Right renal cortex interstitium (tissue), 3 donors: Measurements from ENCODE around the gene TNFAIP8. TPM values are rescaled to one million over a fixed set of nuclear protein-coding genes. Genes with fewer than 3 reads are reported as not detected.

Experiments used
- DNase-seq, 3 donors: peaks; one replicate each; pipeline ENCODE4 v3.0.0-alpha.2; 2013; ENCODE audit warnings: low read depth in 3 of 3, low spot score in 2 of 3
- polyA plus RNA-seq, 3 donors: library from polyadenylated mRNA; unstranded; fragments of 120-200 nt; gene quantifications; one replicate each; pipeline ENCODE4 v1.2.1, GENCODE V29; 2013; ENCODE audit not compliant: insufficient read length in 3 of 3

TNFAIP8 gene
- polyA plus RNA-seq, 3 donors, result 24.0 to 29.9 (median 28.3) TPM

DNA sequence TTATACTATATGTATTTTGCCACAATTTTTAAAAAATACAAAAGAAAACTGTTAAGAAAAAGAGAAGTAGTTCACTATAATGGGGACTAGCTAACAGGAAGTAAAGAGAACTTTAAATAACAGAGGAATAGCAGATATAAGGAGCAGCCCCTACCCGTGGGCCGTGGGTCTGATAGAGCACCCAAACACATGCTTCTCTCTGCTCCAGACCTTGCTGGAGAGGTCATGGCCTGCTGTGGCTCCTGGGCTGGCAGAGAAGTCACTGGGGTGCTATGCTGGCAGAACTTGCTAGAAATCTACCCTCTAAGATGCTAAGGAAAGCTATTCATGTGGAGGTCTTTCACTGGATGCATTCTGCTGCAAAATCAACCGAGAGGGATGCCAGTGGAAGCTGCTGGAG lies 10.0 kb upstream of the TNFAIP8 start:
- no peak for DNase-seq

DNA sequence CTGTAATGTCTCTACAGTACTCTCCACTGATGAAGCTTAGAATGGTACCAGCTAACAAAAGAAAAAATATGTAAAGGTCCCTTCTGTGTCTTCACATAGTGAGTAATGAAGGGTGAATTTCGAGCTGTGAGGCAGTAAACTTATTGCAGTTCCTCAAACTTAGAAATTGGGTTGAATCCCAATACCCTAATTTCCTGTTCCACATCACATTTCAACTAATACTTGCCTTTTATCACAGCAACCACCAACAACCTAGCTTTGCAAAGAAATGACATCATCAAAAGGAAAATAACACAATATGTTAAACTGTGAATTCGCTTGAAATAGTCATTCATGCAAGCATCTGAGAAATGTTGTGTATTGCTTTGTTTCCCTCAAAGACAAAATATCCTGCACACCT lies 9.4 kb upstream of the TNFAIP8 start:
- DNase-seq, result no peak

DNA sequence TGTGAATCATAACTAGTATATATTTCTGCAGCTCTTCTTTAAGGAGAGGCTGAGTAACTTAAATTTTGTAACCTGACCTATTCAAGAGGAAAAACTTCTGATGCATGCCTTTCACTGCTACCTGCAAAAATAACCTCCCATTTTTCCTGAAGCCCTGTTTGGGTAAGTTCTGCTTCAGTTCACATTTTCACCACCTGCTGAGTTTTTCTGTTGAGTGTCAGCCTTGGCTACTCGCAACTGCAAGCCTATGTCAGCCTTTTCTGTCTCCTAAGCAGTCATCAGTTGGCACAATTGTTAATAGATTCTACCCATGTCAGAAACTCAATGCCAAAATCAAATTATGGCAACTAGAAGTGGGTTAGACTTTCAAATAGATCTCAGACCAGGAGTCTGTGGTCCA lies 8.2 kb upstream of the TNFAIP8 start:
- no peak for DNase-seq

DNA sequence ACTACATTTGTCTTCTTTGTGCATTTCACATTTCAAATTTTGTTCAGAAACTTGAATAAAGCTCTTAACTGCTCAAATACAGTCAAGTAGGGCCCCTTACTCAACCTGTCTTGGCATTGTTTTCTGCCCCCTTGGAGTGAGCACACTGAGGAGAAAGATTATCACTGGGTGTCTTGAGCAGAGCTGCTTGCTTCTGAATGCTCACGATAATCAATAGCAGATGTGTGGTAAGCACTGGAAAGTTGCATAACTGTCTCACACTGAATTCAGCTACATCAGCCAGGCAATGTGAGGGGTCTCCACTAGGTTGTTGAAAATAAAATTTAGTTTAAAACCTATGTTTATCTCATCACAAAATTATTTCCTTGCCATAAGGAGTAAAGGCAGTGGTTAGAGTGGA lies 7.8 kb upstream of the TNFAIP8 start:
- DNase-seq, result no peak

DNA sequence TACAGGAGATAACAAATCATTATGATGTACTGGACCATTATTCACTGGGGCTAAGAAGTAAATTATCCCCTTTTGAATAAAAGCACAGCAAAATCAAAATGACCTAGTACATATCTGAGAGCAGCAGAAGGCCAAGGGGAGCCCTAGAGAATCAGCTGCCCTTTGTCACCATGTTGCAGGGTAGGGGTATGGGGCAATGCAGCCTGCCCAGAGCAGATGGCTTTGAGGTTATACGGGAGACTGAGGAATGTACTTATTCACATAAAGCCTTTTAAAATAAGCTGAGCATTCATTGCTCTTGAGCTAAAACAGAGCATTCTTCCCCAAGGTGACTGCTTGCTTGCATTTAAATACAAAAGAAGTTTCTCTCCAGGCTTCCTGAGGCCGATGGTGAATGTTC lies 2.6 kb upstream of the TNFAIP8 start:
- no peak for DNase-seq

DNA sequence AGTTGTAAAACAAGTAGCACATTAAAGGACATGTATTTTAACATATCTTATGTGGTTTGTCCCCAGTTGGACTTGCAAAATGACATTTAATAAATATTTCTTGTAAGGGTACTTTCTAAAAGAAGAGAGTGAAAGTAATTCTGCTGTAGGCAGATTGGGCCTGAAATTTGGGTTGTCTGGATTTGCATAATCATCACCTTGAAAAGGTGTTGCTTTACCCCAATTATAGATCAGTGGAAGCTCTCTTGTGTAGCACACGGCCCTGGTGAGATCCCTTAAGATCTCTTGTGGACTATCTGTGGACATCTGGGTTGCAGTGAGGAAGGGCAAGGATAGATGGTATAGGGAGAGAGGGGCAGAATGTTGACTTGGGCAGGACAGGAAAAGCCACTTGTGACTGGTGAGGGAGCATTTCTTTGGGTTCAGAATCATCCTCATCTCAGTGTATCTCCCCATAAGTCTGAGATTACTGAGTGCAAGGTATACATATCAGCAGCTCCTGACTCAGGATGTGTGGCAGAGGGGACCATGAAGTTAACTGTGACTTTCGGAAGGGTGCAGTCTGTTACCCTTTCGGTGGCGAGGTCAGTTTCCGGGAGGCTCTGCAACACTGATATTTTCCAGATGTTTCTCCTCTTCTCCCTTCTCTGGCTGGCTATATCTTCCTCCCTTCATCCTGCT lies 2.0 kb upstream of the TNFAIP8 start:
- DNase-seq, result no peak

DNA sequence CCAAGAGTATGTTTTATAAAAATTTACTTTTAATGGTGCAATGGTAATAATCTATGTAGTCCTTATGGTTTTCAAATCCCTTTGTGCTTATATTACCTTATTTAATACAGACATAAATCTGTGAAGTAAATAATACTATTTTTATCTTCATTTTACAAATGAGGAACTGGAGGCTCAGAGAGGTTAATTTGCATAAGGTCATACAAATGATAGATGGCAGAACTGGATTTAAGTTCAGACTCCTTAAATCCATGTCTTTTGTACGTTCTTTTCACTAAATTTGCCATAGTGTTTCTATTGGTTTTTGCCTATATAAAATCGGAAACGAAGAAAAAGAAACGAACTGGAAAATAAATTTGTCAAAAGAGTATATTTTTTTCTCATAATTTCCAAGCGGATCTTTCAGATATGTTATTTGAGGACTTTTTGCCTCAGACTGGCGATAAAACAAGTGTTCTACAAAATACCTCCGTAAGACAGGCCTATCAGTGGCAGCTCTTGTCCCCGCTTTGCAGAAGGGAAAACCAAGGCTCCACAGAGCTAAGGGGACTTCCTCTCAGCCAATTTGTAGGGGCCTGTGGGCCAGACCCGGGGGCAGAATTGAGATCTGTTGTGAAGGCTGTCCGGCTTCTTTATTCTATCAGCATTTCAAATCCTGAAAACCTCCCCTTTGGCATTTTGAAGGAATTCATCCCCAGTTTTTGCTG lies 1.1 kb upstream of the TNFAIP8 start:
- DNase-seq, result no peak

DNA sequence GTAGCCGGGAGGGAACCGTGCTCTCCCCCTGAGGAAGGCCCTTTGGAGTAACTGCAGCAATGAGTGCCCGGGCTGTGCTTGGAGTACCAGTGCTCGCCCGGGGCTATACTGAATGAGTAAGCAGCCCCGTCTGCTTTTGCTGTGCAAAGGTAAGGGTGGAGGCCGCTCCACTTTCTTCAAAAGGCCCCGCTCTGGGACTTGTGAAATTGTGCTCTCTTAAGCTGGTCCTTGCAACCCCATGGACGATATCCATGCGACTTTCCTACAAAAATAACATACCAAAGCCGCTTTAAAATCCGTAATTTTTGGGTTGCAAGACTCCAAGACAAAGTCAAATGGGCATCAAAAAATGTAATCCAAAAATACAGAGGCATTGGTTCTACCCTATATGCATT lies 578 bp upstream of the TNFAIP8 start:
- DNase-seq, result no peak

DNA sequence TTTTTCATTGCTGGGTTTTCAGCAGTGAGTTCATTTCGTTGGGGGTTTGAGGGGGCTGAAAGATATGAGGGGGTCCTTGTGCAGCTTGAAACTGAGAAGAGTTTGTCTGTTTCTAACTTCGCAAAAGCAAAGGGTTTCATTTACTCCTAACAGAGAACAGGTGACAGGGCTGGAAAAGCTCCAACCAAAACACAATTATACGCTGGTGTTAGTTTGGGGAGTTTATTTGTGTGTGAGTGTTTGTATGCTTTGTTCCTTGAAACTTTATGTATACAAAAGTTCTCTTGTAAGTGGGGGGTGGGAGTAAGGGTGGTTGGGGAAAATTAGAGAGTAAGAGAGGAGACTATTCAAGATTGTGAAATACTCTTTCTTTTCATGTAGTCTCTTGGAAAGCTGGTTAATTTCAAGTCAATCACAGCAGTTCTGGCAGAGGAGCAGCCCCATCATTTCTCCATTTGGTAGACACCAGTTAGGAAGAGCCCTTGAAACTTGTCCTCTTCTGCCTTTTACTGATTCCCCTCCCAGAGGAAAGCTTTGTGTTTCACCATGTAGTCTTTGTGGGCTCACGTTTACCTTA lies 881 bp downstream of the TNFAIP8 start:
- no peak for DNase-seq

DNA sequence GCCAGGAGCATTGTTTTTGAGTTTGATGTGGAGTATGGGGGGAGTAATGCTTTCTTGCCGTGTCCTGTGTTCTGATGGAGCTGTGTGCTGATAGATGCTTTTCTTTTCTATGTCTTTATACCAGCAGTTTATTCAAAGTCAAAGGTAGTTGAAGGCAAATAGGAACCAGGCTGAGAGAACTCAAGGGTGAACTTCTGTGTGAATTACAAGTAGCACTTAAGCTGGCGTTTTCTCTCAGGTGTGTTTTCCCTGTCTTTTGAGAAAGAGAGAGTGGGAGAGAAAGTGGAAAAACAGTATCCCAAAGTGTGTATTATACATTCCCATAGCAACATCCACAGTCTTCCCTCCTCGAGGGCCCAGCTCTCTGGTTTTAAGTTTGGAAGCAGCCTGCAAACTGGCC lies 1.5 kb downstream of the TNFAIP8 start:
- DNase-seq, result no peak

DNA sequence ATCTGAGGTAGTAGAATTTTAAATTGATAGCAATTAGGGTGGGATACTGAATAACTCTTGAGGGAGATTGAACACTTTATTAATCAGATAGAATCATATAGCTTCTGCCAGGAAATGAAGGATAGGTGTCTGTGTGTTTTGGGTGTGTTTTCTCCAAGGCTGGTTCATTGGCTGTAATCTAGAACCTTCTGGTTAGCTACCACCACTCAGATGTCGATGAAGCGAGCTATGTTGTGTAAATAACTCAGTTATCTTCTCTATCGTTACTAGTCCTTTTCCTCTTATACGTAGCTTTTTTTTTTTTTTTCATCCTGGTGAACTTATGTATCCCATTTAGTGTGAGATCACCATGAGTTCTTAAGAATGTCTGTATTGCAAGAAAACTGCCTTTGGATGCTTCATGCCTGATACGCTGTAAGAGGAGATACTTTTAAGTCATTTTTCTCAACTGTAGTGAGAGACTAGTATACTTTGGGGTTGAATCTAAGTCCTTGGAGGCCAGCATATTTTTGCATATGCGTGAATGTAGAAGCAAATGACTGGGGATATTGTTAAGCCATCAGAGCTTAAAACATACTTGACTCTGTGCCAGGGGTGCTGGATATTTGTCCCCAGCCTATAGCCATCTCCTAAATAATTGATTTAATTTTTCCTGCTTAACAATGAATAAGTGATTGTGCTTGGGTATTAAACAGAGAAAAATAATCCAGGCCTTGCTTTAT lies 2.1 kb downstream of the TNFAIP8 start:
- DNase-seq, result no peak

DNA sequence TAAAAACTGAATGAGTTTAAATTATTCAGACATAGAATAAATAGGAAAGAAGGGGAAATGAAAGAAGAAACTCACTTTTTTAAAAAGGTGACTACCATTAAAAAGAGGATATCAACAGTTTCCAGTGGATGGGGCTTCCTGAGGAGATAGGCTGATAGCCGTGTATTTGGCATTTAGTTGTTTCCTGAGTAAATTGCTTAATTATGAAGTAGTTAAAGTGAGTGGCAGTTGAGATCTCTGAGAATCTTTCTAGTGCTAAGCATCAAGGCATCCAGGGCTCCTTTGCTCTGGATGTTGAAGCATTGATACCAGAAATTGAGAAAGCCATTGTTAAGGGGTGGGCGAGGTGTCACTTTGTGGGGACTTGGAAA lies 2.7 kb downstream of the TNFAIP8 start:
- DNase-seq, result no peak

DNA sequence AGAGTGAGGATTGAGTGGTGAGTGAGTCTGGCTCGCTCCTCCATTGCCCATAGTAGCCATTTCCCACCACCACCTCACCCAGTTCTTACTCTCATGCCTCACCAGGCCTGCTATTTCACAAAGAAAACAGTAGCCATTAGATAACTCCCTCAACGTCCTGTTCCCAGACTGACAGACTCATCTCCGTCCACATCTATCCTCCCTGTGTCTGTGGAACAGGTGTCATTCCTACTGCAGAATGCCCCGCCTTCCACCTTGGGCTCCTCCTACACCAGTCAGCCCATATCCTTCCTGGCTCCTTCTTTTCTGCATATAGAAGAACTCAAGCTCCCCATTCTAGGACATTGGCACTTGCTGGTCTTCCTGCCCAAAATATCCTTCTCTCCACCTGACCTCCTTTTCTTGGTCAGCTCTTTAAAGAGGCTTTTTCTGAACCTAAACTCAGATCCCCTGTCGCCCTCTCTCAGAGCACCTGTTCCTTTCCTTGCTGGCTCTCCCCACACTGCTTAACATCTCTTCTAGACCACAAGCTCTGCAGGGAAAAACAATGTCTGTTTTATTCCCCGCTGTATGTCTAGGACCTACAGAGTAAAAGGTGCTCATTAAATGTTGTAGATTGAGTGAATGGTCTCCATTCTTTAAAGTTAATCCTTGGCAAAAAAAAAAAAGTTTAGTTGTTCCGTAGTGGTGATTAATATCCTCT lies 3.2 kb downstream of the TNFAIP8 start:
- no peak for DNase-seq

DNA sequence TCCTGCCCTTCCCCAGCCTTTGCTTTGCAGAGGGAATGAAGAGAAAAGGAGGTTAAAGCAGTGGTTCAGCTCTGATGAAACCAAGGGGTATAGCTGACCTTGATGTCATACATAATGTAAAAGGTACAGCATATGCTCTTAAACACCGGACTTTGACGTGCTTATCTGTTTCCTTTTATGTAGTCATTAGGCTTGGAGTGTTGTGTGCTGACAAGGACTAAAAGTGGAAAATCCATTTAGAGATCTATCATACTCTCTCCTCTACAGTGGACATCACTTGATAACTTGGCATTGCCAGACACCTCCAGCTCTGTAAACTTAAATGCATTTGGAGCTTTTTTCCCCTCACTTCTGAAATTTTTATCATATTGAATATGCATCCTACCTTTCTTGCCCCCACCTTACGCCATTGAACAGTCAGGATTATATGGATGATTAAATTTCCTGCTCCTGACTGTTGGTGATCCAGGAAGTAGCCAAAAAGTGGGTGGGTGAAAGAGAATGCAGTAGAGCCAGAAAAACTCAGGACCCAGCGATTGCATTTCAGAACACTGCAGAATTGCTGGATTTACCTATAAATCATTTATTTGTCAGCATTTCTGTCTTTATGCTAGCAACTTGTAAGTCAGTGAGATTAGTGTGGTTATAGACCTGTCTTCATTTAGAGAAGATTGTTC lies 4.1 kb downstream of the TNFAIP8 start:
- no peak for DNase-seq

DNA sequence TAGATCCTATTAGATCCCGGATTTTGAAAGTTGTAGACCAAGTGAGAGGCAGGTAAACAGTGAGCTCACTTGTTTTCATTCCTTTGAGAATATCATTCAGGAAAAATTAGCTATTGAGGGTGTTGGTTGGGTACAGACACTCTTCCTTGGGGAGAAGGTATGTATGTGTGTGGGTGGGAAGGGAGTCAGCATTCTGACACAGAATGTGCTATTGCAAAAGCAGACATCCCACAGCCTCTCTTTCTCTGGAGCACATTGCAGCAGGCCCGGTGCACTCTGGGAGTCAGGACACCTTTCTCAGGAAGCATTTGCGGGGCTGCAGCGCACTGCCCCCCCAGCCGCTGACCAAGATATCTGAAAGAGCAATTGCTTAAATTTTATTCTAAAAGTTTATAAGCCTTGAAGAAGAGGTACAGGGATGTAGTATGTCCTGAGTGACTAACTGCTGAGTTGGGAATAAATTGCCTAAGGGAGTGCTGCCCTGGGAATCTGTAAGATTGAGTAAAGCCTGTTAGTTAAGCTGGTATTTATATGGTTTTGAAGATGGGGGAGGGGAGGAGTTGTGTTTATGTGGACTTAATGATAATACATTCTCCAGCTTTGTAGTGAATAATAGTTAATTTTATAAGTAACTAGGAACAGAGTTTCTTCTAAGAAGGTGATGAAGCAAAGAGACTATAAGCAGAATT lies 5.2 kb downstream of the TNFAIP8 start:
- DNase-seq, result no peak

DNA sequence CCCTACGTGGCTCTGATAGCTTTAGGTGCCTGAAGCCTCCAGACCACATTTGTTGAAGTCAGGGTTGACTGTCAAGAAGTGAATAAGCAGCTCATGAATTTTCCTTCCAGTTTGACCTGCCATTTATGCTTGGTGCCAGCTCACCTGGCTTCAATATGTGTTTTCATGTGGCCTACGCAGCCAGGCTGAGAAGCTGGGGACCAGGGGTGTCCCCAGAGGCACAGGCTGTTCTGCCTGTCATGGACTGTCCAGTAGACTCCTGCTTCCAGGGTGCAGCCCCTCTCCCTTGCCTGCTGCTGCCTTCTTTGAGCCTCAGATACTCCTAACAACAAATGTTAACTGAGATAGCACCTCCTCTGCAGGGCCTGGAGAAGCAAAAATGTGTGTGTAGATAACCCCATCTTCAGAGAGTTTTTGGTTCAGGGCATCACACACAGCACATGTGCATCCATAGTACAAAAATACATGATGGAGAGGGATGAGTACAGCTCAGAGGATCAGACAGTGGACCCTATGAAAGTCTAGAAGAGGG lies 5.8 kb downstream of the TNFAIP8 start:
- no peak for DNase-seq

DNA sequence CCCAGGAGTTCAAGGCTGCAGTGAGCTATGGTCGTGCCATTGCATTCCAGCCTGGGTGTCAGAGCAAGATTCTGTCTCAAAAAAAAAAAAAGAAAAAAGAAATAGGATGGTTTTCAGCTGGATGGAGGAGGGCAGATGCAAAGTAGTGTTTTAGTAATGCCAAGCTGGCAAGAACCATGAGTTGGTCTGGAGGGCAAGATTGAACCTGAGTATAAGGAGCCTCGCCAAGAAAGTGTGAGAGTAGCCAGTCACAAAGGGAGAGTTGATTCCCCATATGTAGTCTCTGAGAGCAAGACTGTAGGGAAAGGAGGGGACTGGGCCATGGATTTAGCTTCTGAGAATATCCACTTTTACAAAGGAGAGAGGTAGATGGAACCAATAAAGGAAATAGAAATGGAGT lies 6.9 kb downstream of the TNFAIP8 start:
- no peak for DNase-seq

DNA sequence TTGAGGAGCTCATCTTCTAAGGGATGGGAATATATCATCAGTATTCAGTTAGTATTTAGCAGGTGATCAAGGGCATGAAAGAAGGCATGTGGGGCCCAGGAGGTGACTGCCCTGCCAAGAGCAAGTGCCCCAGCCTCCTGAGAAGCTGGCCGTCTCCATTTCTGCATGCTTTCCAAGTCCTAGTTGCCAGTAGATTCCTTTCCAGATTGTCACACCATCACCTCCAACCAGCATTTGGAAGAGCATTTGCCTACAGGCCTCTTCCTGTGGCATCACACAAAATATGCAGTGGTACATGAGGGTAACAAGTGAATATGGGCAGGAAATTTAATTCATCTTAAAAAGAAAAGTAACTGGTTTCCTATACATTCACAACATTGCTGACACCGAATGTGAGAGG lies 7.5 kb downstream of the TNFAIP8 start:
- DNase-seq, result no peak

DNA sequence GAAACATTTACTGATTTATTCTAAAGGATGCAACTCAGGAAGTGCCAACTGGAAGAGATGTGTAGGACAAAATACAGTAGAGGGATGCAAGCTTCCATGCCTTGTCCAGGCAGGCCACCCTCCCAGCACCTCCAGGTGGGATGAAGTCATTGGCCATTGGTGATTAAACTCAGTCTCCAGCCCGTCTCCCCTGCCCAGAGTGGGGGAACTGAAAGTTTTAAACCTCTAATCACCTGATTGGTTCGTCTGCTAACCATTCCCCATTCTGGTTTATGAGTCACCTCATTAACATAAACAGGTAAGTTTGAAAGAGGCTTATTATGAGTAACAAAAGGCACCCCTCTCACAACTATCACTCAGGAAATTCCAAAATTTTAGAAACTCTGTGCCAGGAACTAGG lies 8.1 kb downstream of the TNFAIP8 start:
- DNase-seq, result no peak
